Prostate gland (tissue), 2 donors: ENCODE measurements around the gene UBR7.

ENCODE experiments used
- CTCF ChIP-seq, 4 experiments: fragments of 200-600 bp in 2 of 4; fragments of 450-650 bp in 2 of 4; sonication (generic) in 2 of 4; IDR thresholded peaks; 1 replicate in 3 of 4; 2 replicates in 1 of 4; pipeline ENCODE4 v1.5.1; 2016 to 2019; ENCODE audit warnings: antibody characterized with exemption in 4 of 4, mild to moderate bottlenecking in 2 of 4, moderate library complexity in 2 of 4
- POLR2A ChIP-seq: fragments of 450-650 bp; IDR thresholded peaks from one replicate; pipeline ENCODE4 v1.6.1; 2016; ENCODE audit warnings: antibody characterized with exemption, mild to moderate bottlenecking
- POLR2AphosphoS5 ChIP-seq: sonication (generic); formaldehyde crosslinking; IDR thresholded peaks from one replicate; pipeline ENCODE4 v1.6.1; 2017; ENCODE audit warnings: antibody characterized with exemption

DNA sequence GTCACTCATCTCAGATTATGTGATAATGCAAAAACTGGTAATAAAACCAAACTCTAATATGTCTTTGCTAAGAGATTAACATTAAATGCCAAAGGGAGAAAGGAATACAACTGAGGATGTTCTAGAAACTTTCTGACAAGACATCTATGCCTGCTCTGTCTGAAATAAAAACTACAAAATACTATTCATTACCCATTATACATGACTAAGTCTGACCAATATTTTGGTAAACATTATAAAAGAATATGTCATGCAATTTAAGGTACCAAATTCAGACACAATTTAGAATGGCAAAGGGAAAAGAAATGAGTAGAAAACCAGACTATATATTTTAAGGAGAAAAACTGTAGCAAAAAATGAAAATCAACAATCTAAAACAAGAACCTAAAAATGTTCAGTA, 39.5 kb downstream of the UBR7 start:
- TF ChIP-seq CTCF (IDR thresholded peaks at IDR 0.05) (no peak), POLR2A (no peak), POLR2AphosphoS5 (no peak)
